Activated CD8-positive, alpha-beta T cell treated with anti-CD3 and anti-CD28 coated beads for 36 hours (primary cell): Measurements from ENCODE around the gene KIAA0513. TPM values are rescaled to one million over a fixed set of nuclear protein-coding genes. Genes with fewer than 3 reads are reported as not detected.

Source experiments
- ATAC-seq: fragments of 200-7000 bp; cut with Tn5 transposase; one replicate; pipeline ENCODE4 v1.10.0; 2021; ENCODE audit warnings: mild to moderate bottlenecking, moderate library complexity
- CTCF ChIA-PET: fragments of 350-600 bp; sonication (Branson Sonifier 250); formaldehyde crosslinking; loops from one replicate; lab custom pipeline; 2021; ENCODE audit warnings: antibody characterized with exemption; lab: Charles Lee
- POLR2A ChIA-PET: fragments of 350-600 bp; sonication (Branson Sonifier 250); formaldehyde crosslinking; loops from one replicate; lab custom pipeline; 2021; ENCODE audit warnings: antibody characterized with exemption; lab: Charles Lee
- DNase-seq: peaks from one replicate; pipeline ENCODE4 v3.0.0-alpha.2; 2020
- H3K27ac Mint-ChIP-seq: one replicate; pipeline ENCODE4 v1.8.0; 2021; ENCODE audit warnings: mild to moderate bottlenecking, mixed read lengths
- H3K27me3 Mint-ChIP-seq: one replicate; pipeline ENCODE4 v1.8.0; 2021; ENCODE audit warnings: mixed read lengths
- H3K36me3 Mint-ChIP-seq: one replicate; pipeline ENCODE4 v1.8.0; 2021; ENCODE audit warnings: low read depth, mixed read lengths
- H3K4me1 Mint-ChIP-seq: one replicate; pipeline ENCODE4 v1.8.0; 2021; ENCODE audit warnings: low read depth, mixed read lengths
- H3K4me3 Mint-ChIP-seq: one replicate; pipeline ENCODE4 v1.8.0; 2021; ENCODE audit warnings: mild to moderate bottlenecking, moderate library complexity, mixed read lengths
- H3K9me3 Mint-ChIP-seq: one replicate; pipeline ENCODE4 v1.8.0; 2021; ENCODE audit warnings: mixed read lengths
- intact Hi-C: fragments of 100-400 bp; cut with micrococcal nuclease; formaldehyde crosslinking; loops from one replicate; pipeline ENCODE4 v1.10.0; 2022
- total RNA-seq, 2 experiments: library from RNA; stranded (reverse); gene quantifications; one replicate each; pipeline ENCODE4 v1.2.3, GENCODE V29; 2021
- TF ChIP-seq, protein P1 (sequence below): fragments of 200-600 bp; IDR thresholded peaks from one replicate; pipeline ENCODE4 v1.8.0; 2022; ENCODE audit warnings: antibody characterized with exemption, mild to moderate bottlenecking

Gene KIAA0513
- total RNA-seq, 2 experiments from 2014 or later, result 3.9 to 5.3 TPM

DNA sequence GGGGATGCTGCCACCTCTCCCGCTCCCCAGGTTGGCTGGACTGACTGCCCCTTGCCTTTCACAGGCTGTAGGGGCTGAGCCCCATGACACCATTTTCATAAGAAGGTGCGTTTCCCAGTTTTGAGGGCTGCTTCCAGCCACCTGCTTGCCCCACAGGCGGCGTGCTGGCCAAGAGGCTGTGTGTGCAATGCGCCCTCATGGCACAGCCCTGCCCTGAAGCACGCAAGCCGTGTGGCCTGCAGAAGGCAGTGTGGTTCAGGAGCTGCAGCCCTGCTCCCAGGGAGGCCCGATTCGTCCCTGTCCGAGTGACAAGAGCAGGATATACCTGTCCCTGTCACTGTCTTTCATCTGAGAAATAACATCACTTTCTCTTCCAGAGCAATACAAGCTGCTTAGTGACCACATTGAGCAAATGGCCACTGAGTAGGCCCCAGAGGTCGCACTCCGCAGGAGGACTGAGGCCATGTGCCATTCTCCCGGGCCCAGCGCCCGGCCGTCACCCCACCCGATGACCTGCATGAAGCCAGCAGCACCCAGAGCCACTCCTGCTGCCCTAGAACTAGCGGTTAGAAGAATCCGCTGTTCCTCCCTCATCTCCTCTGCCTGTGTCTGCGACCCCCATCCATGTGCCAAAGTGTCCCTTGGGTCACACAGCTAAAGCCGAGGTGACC, 60.4 kb downstream of the KIAA0513 start:
- Mint-ChIP-seq H3K27ac (no peak overlapping the region), H3K4me1 (peaks cover 33% of the 10 kb centered on the region), H3K36me3 (no peaks in the 10 kb centered on the region), H3K9me3 (no peaks in the 10 kb centered on the region), H3K4me3 (no peak overlapping the region), H3K27me3 (no peaks in the 10 kb centered on the region)
- TF ChIP-seq, protein P1, sequence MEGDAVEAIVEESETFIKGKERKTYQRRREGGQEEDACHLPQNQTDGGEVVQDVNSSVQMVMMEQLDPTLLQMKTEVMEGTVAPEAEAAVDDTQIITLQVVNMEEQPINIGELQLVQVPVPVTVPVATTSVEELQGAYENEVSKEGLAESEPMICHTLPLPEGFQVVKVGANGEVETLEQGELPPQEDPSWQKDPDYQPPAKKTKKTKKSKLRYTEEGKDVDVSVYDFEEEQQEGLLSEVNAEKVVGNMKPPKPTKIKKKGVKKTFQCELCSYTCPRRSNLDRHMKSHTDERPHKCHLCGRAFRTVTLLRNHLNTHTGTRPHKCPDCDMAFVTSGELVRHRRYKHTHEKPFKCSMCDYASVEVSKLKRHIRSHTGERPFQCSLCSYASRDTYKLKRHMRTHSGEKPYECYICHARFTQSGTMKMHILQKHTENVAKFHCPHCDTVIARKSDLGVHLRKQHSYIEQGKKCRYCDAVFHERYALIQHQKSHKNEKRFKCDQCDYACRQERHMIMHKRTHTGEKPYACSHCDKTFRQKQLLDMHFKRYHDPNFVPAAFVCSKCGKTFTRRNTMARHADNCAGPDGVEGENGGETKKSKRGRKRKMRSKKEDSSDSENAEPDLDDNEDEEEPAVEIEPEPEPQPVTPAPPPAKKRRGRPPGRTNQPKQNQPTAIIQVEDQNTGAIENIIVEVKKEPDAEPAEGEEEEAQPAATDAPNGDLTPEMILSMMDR, result no peak
- intact Hi-C loops, result loop anchor here (5.0 kb wide), 2 partner anchors 76 to 161 kb away; partner anchors contain the start of gene ZDHHC7
- ChIA-PET CTCF (interaction anchor here (1.0 to 2.4 kb wide), 4 partner anchors 32 to 117 kb away, joined by 3 to 13 read pairs (median 9); no protein-coding TSS in a partner anchor), POLR2A (interaction anchor here (1.6 kb wide), 1 partner anchor 61 kb away, joined by 3 read pairs; the partner anchor contains the start of gene KIAA0513)
- ATAC-seq, result no peak
- no peak for DNase-seq

DNA sequence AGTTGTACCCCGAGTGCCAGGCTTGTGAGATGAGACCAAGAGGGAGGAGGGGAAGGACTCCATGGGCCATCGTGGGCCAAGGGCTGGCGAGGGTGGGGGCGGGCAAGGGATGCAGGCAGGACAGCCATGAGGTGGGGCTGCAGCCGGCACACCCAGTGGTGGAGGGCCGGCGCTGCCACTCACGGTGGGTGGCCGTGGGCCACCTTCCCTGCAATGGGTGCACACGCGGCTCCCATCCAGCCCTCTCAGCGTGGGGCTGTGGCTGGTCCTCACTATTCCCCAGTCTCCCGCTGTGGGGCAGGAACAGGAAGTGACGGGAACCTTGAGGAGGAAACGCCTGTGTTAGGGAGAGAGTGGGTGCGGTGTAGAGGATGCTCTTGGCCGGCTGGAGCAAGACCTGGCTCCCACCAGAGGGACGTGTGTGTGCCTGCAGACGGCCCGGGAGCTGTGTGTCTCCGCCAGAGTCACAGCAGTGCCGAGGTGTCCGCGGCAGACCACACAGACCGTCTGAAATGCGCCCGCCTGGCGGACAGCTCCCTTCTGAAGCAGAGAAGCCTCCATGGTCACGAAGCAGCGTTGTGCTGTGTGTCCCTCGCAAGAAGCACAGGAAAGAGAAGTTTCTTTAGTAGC, 61.1 kb downstream of the KIAA0513 start:
- no peak overlapping the region for H3K27ac Mint-ChIP-seq
- intact Hi-C loops, result loop anchor here (5.0 kb wide), 2 partner anchors 76 to 161 kb away; partner anchors contain the start of gene ZDHHC7
- H3K9me3 Mint-ChIP-seq, result no peaks in the 10 kb centered on the region
- no peak overlapping the region for H3K4me3 Mint-ChIP-seq
- peaks cover 26% of the 10 kb centered on the region for H3K4me1 Mint-ChIP-seq
- DNase-seq (no peak), ATAC-seq (no peak)
- POLR2A ChIA-PET, result no interaction called here
- H3K27me3 Mint-ChIP-seq, result no peaks in the 10 kb centered on the region
- CTCF ChIA-PET, result interaction anchor here (2.4 kb wide), 1 partner anchor 117 kb away, joined by 13 read pairs; no protein-coding TSS in a partner anchor
- TF ChIP-seq, protein P1, result no peak
- no peaks in the 10 kb centered on the region for H3K36me3 Mint-ChIP-seq

DNA sequence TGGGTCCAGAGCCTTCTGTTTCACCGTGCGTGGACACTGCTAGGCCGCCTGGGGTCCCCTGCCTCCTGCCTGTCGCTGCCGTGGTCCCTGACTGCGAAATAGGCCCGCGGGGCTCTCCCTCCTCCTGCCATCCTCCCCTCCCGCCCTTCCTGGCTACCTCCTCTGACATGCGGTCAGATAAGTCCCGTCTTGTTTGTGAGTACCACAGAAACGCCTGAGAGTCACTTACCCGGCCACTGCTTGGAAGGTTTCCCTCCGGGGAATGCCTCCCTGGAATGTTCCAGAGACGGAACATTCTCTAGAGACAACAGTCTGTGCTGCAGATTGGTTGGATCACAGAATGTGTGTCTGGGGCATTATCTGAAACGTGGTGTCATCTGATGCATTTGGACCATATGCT, 61.9 kb downstream of the KIAA0513 start:
- CTCF ChIA-PET, result no interaction called here
- POLR2A ChIA-PET, result no interaction called here
- Mint-ChIP-seq H3K4me3 (no peak overlapping the region), H3K27ac (no peak overlapping the region), H3K9me3 (no peaks in the 10 kb centered on the region), H3K4me1 (peaks cover 25% of the 10 kb centered on the region), H3K27me3 (no peaks in the 10 kb centered on the region), H3K36me3 (no peaks in the 10 kb centered on the region)
- ATAC-seq (no peak), DNase-seq (no peak)
- TF ChIP-seq, protein P1, result no peak
- intact Hi-C loops, result loop anchor here (5.0 kb wide), 2 partner anchors 77 to 162 kb away; partner anchors contain the start of gene ZDHHC7

DNA sequence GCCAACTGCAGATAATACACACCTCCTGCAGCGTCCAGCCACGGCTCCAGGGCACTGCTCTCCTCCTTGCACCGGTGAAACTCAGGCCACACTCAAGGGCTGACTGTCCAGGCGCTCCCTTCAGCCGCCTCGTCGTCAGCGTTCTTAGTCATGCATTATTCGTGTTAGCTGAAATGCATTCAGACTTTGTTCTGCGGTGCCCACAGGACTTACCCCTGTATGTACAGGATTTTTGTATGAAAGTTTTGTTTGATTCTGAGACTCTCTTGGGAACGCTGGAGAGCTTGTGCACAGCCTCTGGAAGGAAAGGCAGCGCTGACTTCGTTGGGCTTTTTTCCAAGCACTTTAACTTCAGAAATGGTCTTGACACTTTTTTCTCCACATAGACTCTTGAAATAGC, 62.6 kb downstream of the KIAA0513 start:
- Mint-ChIP-seq H3K4me3 (no peak overlapping the region), H3K9me3 (no peaks in the 10 kb centered on the region), H3K27me3 (no peaks in the 10 kb centered on the region), H3K36me3 (no peaks in the 10 kb centered on the region), H3K27ac (peak overlapping the region; percentile 10), H3K4me1 (peaks cover 25% of the 10 kb centered on the region)
- ChIA-PET CTCF (interaction anchor here (1.1 kb wide), 1 partner anchor 80 kb away, joined by 3 read pairs; no protein-coding TSS in a partner anchor), POLR2A (no interaction called here)
- intact Hi-C loops, result no loop called here
- ATAC-seq, result no peak
- TF ChIP-seq, protein P1, result no peak
- no peak for DNase-seq
